ENCODE data around the gene APOH.

The APOH gene

DNA sequence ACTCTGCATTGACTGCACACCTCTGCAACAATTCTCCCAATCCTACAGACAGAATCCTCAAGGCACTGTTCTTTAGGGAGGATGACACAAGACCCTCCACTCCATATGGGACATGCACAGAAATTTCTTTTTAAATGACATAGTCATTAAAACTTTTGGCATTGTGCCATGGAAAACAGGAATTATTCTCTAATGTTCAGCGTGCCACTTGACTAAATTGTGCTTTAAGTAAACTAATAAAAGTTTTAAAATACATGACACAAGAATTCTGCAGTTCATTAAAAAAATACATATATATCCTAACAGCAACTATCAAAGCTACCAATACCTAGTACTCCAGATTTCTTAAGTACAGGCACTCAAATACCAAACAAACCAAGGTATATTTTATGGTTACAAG is 53.3 kb downstream of the APOH start:
- peaks cover 10% of the 10 kb centered on the region for H3K9me3 Mint-ChIP-seq
- no peaks in the 10 kb centered on the region for H3K4me1 Mint-ChIP-seq
- no peak for TF ChIP-seq CTCF (IDR thresholded peaks at IDR 0.05; ENCODE audit: unreplicated experiment in 3 of 3)
- peaks cover 54% of the 10 kb centered on the region for H3K36me3 Mint-ChIP-seq (ENCODE audit: low read depth)
- H3K4me3 Mint-ChIP-seq: no peak overlapping the region
- no peaks in the 10 kb centered on the region for H3K27me3 Mint-ChIP-seq (ENCODE audit: low read depth)
- H3K27ac Mint-ChIP-seq: peak overlapping the region in 1 of 3 experiments; percentile 52

- no peaks in the 10 kb centered on the region for H3K4me1 Mint-ChIP-seq
Measured at GRCh38 chr17:66172691-66173223, 56.5 kb downstream of the APOH start.

GRCh38 chr17:66172144-66172543 is 57.1 kb downstream of the APOH start:
- H3K9me3 Mint-ChIP-seq: no peaks in the 10 kb centered on the region
- no peak overlapping the region for H3K4me3 Mint-ChIP-seq
- H3K27ac Mint-ChIP-seq: no peak overlapping the region
- no peaks in the 10 kb centered on the region for H3K4me1 Mint-ChIP-seq
- peaks cover 3% of the 10 kb centered on the region for H3K27me3 Mint-ChIP-seq (ENCODE audit: low read depth)
- no peak for TF ChIP-seq CTCF (IDR thresholded peaks at IDR 0.05; ENCODE audit: unreplicated experiment in 3 of 3)
- peaks cover 27% of the 10 kb centered on the region for H3K36me3 Mint-ChIP-seq (ENCODE audit: low read depth)

More at GRCh38 chr17:66172691-66173223, 56.5 kb downstream of the APOH start:
- no peak for TF ChIP-seq CTCF (IDR thresholded peaks at IDR 0.05; ENCODE audit: unreplicated experiment in 3 of 3)
- Mint-ChIP-seq H3K9me3 (no peaks in the 10 kb centered on the region), H3K27me3 (ENCODE audit: low read depth) (peaks cover 3% of the 10 kb centered on the region), H3K4me3 (no peak overlapping the region), H3K36me3 (ENCODE audit: low read depth) (peaks cover 30% of the 10 kb centered on the region), H3K27ac (no peak overlapping the region)

DNA sequence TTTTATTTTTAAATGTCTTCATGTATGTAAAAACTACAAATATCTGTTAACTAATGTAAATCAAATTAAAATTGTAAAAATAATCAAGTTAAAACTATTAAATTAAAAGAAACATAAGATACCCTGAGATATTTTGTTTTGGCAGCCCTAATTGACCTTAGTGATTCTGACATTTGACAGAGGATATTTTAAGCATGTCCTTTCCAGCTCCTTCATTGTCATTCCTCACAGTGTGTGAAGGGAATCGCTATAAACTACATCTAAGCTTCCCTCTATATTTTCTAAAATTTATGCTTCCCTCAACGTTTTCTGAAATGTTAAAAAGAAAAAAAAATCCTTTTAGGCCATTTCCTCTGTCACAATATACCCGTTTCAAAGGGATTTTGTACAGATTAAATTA is 57.5 kb downstream of the APOH start:
- Mint-ChIP-seq H3K27ac (no peak overlapping the region), H3K9me3 (no peaks in the 10 kb centered on the region), H3K4me1 (no peaks in the 10 kb centered on the region), H3K4me3 (no peak overlapping the region), H3K36me3 (ENCODE audit: low read depth) (peaks cover 27% of the 10 kb centered on the region), H3K27me3 (ENCODE audit: low read depth) (peaks cover 3% of the 10 kb centered on the region)
- no peak for TF ChIP-seq CTCF (IDR thresholded peaks at IDR 0.05; ENCODE audit: unreplicated experiment in 3 of 3)

DNA sequence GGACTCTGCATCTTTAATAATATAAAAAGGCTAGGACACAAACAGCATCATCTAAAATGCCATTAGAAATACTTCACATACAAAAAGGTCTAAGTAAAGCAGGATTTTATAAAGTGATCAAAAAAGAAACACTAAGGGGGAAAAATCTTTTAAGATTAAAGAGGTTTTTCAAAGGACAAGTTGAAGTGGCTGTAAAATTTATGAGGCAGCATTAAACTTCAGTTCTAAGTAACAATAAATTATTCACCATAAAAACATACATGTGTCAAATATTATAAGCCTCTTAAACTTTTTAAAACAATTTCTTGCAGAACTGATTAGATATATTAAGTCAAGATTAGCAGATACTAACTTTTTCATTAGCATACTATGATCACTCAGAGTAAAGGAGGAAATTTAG is 58.0 kb downstream of the APOH start:
- no peak overlapping the region for H3K27ac Mint-ChIP-seq
- no peaks in the 10 kb centered on the region for H3K9me3 Mint-ChIP-seq
- peaks cover 27% of the 10 kb centered on the region for H3K36me3 Mint-ChIP-seq (ENCODE audit: low read depth)
- peaks cover 3% of the 10 kb centered on the region for H3K27me3 Mint-ChIP-seq (ENCODE audit: low read depth)
- H3K4me3 Mint-ChIP-seq: no peak overlapping the region
- TF ChIP-seq CTCF (IDR thresholded peaks at IDR 0.05; ENCODE audit: unreplicated experiment in 3 of 3): no peak
- no peaks in the 10 kb centered on the region for H3K4me1 Mint-ChIP-seq

DNA sequence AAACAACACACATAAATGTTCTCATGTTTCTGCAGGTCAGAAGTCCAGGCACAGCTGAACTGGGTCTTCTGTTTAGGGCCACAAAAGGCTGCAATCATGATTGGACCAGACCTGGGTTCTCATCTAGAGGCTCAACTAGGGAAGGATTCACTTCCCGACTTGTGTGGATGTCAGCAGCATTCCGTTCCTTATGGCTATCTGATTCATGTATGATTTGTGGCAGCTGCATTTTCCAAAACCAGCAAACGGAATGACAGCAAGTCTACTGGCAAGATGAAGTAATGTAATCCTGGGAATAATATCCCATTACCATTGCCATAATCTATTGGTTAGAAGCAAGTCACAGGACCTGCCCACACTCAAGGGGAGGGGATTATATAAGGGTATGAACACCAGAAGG is 59.4 kb downstream of the APOH start:
- Mint-ChIP-seq H3K4me3 (no peak overlapping the region), H3K9me3 (no peaks in the 10 kb centered on the region), H3K4me1 (no peaks in the 10 kb centered on the region), H3K27me3 (ENCODE audit: low read depth) (peaks cover 3% of the 10 kb centered on the region), H3K27ac (no peak overlapping the region), H3K36me3 (ENCODE audit: low read depth) (peaks cover 18% of the 10 kb centered on the region)
- no peak for TF ChIP-seq CTCF (IDR thresholded peaks at IDR 0.05; ENCODE audit: unreplicated experiment in 3 of 3)

Measured in nephron (organoid).